ENCODE results near the gene TEKTIP1. TPM values are rescaled to one million over a fixed set of nuclear protein-coding genes. Genes with fewer than 3 reads are reported as not detected.

The TEKTIP1 gene
- total and polyA plus RNA-seq, 7 donors: 1.4 to 1.5 TPM; not detected in 5

DNA sequence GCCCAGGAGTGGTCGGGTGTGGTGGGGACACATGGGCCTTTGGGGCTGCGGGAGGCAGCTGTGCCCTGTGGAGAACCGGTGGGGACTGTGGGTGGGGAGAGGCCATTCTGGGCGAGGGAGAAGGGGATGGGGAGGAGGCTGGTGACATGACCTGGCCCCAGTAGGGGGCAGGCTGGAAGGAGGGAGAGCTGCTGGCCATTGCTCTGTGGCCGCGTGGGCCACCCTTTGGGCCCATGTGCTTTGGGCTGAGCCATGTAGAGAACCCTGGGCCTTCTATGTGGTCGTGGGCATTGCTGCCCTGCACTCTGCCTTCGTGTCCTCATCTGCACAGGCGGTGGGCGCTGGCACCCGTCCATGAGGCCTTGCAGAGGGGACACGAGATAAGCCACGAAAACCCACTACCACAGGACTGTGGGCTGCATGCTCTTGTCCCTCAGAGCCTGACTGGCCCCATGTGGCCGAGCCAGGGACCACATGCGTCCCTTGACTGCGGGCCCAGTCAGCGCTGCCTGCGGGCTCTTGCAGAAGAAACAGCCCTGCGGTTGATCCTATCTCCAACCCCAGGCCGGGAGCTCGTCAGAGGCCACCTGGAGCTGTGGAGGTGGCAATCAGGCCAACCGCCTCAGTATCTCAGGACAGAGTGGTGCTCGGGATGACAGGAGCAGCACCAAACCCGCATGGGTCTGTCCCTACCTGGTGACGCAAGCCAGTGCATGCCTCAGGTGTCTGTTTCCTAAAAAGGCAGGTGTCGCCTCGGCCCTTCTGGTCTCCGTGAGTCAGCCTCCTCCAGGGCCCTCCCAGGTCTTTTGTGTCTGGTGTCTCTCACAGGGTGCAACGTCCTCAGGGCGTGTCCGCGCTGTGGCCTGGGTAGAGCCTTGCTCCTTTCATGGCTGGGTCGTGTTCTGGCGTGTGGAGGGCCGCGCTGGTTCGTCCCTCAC, 18.5 kb upstream of the TEKTIP1 start:
- no peak overlapping the region for H3K4me3 ChIP-seq
- intact Hi-C loops (cut with DNase I): no loop called here
- H3K27me3 ChIP-seq: no peaks in the 10 kb centered on the region
- no peak for DNase-seq
- TF ChIP-seq POLR2AphosphoS5 (IDR thresholded peaks at IDR 0.05) (no peak), POLR2A (IDR thresholded peaks at IDR 0.05) (no peak)
- 85 to 89% methylated on average over 37 of the region's 37 CpGs for WGBS, 2 donors
- no peak overlapping the region for H3K27ac ChIP-seq
- H3K36me3 ChIP-seq: peaks cover 3 to 34% (median 13%) of the 10 kb centered on the region in 4 donors
- H3K4me1 ChIP-seq: peaks cover 0 to 19% (median 14%) of the 10 kb centered on the region in 4 donors
- H3K9me3 ChIP-seq: no peaks in the 10 kb centered on the region

GRCh38 chr19:3521104-3521445, 17.9 kb upstream of the TEKTIP1 start:
- Histone ChIP-seq H3K9me3 (no peaks in the 10 kb centered on the region), H3K36me3 (peaks cover 3 to 40% (median 18%) of the 10 kb centered on the region in 4 donors), H3K4me3 (no peak overlapping the region), H3K27ac (no peak overlapping the region), H3K27me3 (no peaks in the 10 kb centered on the region), H3K4me1 (peaks cover 0 to 13% (median 11%) of the 10 kb centered on the region in 4 donors)
- 87 to 89% methylated on average over 7 of the region's 7 CpGs for WGBS, 2 donors
- intact Hi-C loops (cut with DNase I): no loop called here
- TF ChIP-seq CTCF (IDR thresholded peaks at IDR 0.05) (no peak), POLR2A (IDR thresholded peaks at IDR 0.05) (no peak), EP300 (IDR thresholded peaks at IDR 0.05) (no peak), POLR2AphosphoS5 (IDR thresholded peaks at IDR 0.05) (no peak)
- no peak for DNase-seq

- WGBS, 2 donors: 95 to 97% methylated on average over 40 of the region's 40 CpGs
- Histone ChIP-seq H3K4me1 (no peaks in the 10 kb centered on the region), H3K9me3 (no peaks in the 10 kb centered on the region), H3K4me3 (no peak overlapping the region), H3K27me3 (no peaks in the 10 kb centered on the region), H3K27ac (no peak overlapping the region), H3K36me3 (peaks cover 17 to 56% (median 31%) of the 10 kb centered on the region in 4 donors)
- DNase-seq: no peak
- intact Hi-C loops (cut with DNase I): no loop called here
- TF ChIP-seq POLR2AphosphoS5 (IDR thresholded peaks at IDR 0.05) (no peak), EP300 (IDR thresholded peaks at IDR 0.05) (no peak), POLR2A (IDR thresholded peaks at IDR 0.05) (no peak), CTCF (IDR thresholded peaks at IDR 0.05) (no peak)
Measured at GRCh38 chr19:3522421-3523360, 16.3 kb upstream of the TEKTIP1 start.

- no peaks in the 10 kb centered on the region for H3K9me3 ChIP-seq
- TF ChIP-seq POLR2AphosphoS5 (IDR thresholded peaks at IDR 0.05): no peak
- no peak for TF ChIP-seq CTCF (IDR thresholded peaks at IDR 0.05)
- TF ChIP-seq POLR2A (IDR thresholded peaks at IDR 0.05): no peak
- no peak for TF ChIP-seq EP300 (IDR thresholded peaks at IDR 0.05)
- H3K4me1 ChIP-seq: no peaks in the 10 kb centered on the region
- H3K27me3 ChIP-seq: no peaks in the 10 kb centered on the region
- no peak overlapping the region for H3K27ac ChIP-seq
- H3K4me3 ChIP-seq: no peak overlapping the region
- intact Hi-C loops (cut with DNase I): no loop called here
- peaks cover 17 to 63% (median 36%) of the 10 kb centered on the region in 4 donors for H3K36me3 ChIP-seq
- DNase-seq: no peak
- WGBS, 2 donors: 93 to 96% methylated on average over 21 of the region's 21 CpGs
Measured at GRCh38 chr19:3523361-3524077, 15.5 kb upstream of the TEKTIP1 start.
